ENCODE measurements around the gene COL27A1.
"Not testable (repeated sequence)": the region's sequence is repeated elsewhere in the genome, so short reads cannot be mapped to it uniquely, and the experiment has no call there.

Gene COL27A1

DNA sequence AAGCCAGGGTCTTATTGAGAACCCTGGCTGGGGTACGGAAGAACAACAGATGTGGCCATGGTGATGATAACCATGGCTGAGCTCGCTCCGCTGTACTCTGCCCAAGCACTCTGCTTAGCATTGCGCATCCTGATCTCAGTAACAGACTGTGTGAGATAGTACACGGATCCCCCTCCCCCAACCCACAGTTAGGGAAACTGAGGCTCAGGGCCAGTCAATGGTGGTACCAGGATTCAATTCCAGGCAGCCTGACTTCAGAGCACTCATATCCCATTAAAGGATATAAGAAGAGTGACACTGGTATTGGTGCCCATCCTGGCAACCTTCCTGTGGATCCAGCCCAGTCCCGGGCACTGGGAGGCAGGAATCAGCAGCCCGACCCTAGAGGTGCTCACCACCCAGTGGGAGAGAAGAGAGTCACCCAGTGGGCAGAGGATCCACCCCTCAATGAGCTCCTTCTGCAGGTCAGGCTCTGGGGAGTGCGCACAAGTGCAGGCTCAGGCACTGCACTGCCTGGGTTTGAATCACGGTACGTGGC, 29.8 kb upstream of the COL27A1 start:
- no peaks in the 10 kb centered on the region for H3K4me1 ChIP-seq (ENCODE audit: control insufficient read depth, low read depth, low read length)
- H3K4me3 ChIP-seq (ENCODE audit: low read length), result no peak overlapping the region
- no peak overlapping the region for H3K27ac ChIP-seq (ENCODE audit: low read length)
- no peak overlapping the region for H3K9ac ChIP-seq (ENCODE audit: low read length)
- H3K9me3 ChIP-seq (ENCODE audit: control insufficient read depth, low read depth, low read length), result no peaks in the 10 kb centered on the region
- no peaks in the 10 kb centered on the region for H3K36me3 ChIP-seq (ENCODE audit: control insufficient read depth, low read depth, low read length)
- H3K27me3 ChIP-seq (ENCODE audit: control insufficient read depth, insufficient read depth, low read length), result no peaks in the 10 kb centered on the region

DNA sequence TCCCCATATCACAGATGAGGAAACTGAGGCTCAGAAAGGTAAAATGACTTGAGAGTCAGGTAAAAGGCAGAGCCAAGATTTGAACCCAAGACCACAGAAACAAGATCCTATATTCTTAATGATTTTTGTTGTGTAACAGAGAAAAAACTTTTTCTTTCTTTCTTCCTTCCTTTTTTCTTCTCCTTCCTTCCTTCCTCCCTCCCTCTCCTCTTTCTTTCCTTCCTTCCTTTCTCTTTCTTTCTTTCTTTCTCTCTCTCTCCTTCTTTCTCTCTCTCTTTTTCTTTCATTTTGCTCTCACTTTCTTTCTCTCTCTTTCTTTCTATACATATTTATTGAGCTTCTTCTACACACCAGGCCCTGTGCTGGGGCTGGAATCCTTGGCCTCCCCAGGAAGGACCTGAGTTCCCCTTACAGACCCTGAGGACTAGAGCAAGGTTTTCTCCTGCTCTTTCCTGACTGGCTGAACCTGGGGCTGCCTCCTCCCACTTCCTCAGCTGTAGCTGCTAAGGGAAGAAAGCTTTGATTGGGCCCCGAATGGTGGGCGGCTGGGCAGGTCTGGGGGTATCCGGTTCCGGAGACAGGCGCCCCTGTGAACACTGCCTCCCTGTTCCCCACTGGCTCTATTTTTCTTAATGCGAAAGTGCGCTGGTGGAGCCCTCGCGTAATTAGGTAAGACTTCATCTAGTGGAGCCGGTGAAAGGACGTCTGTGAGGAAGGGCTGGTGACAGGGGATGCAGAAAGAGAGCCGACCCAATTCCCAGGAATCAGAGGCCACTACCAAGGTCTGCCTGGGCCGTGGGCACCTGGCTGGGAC, 28.9 kb upstream of the COL27A1 start:
- Histone ChIP-seq H3K4me1 (ENCODE audit: control insufficient read depth, low read depth, low read length) (peaks cover 1% of the 10 kb centered on the region), H3K4me3 (ENCODE audit: low read length) (no peak overlapping the region), H3K27ac (ENCODE audit: low read length) (no peak overlapping the region), H3K9ac (ENCODE audit: low read length) (no peak overlapping the region), H3K9me3 (ENCODE audit: control insufficient read depth, low read depth, low read length) (no peaks in the 10 kb centered on the region), H3K36me3 (ENCODE audit: control insufficient read depth, low read depth, low read length) (no peaks in the 10 kb centered on the region), H3K27me3 (ENCODE audit: control insufficient read depth, insufficient read depth, low read length) (no peaks in the 10 kb centered on the region)

DNA sequence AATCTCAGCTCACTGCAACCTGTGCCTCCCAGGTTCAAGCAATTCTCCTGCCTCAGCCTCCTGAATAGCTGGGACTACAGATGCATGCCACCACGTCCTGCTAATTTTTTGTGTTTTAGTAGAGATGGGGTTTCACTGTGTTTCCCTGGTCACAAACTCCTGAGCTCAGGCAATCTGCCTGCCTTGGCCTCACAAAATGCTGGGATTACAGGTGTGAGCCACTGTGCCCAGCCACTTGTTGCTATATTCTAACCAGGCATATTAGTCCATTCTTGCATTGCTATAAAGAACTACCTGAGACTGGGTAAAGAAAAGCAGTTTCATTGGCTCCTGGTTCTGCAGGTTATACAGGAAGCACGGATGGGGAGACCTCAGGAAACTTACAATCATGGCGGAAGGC, 26.6 kb upstream of the COL27A1 start:
- H3K4me3 ChIP-seq (ENCODE audit: low read length); H3K27ac ChIP-seq (ENCODE audit: low read length); H3K27me3 ChIP-seq (ENCODE audit: control insufficient read depth, insufficient read depth, low read length); H3K9ac ChIP-seq (ENCODE audit: low read length); H3K4me1 ChIP-seq (ENCODE audit: control insufficient read depth, low read depth, low read length); H3K36me3 ChIP-seq (ENCODE audit: control insufficient read depth, low read depth, low read length); H3K9me3 ChIP-seq (ENCODE audit: control insufficient read depth, low read depth, low read length): not testable (repeated sequence)

DNA sequence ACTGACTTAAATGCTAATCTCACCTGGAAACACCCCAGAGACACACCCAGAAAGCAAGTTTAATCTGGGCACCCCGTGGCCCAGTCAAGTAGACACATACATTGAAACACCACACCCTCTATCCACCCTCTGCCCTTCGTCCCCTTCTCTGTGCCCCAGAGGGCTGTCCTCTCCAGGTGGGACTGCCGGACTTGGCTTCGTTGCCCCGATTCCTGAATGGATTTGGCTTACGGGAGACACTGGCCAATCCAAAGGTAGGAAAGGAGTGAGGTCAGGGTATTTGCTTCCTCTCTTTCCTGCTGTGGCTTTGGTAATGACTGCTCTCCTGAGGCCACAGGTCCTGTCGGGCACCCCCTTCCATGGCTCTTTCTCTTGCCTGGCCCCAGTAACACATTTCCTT, 25.2 kb upstream of the COL27A1 start:
- Histone ChIP-seq H3K4me3 (ENCODE audit: low read length) (no peak overlapping the region), H3K9ac (ENCODE audit: low read length) (no peak overlapping the region), H3K4me1 (ENCODE audit: control insufficient read depth, low read depth, low read length) (peaks cover 6% of the 10 kb centered on the region), H3K27ac (ENCODE audit: low read length) (no peak overlapping the region), H3K27me3 (ENCODE audit: control insufficient read depth, insufficient read depth, low read length) (no peaks in the 10 kb centered on the region), H3K36me3 (ENCODE audit: control insufficient read depth, low read depth, low read length) (no peaks in the 10 kb centered on the region), H3K9me3 (ENCODE audit: control insufficient read depth, low read depth, low read length) (no peaks in the 10 kb centered on the region)

DNA sequence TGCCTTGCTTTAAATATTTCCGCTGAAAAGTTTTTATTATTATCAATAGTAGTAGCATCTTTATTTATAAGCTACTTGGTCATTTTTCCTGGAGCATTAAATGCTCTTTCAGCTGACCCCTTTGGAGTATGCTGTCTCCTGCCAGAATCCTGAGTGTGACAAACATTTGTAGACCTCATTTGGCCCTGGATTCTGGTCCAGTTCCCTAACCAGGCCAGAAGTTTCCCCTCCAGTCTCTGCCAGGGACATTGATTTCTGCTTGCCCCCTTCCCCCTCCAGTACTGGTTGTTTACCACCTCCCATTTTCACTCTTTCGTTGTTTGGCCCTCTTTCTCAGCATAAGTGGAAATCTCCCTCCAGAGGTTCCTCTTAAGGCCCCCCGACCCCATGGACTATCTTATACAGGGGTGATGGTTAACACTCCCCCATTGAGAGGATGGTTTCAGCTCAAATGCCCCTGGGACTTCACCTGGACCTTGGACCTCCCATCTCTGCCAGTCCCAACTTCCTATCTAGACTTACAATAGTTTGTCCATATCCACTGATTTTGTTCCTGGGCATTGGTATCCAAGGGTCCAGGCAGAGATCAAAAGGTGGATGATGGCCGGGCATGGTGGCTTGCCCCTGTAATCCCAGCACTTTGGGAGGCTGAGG, 24.6 kb upstream of the COL27A1 start:
- Histone ChIP-seq H3K27ac (ENCODE audit: low read length) (no peak overlapping the region), H3K4me3 (ENCODE audit: low read length) (no peak overlapping the region), H3K4me1 (ENCODE audit: control insufficient read depth, low read depth, low read length) (peaks cover 6% of the 10 kb centered on the region), H3K9me3 (ENCODE audit: control insufficient read depth, low read depth, low read length) (no peaks in the 10 kb centered on the region), H3K36me3 (ENCODE audit: control insufficient read depth, low read depth, low read length) (no peaks in the 10 kb centered on the region), H3K27me3 (ENCODE audit: control insufficient read depth, insufficient read depth, low read length) (no peaks in the 10 kb centered on the region), H3K9ac (ENCODE audit: low read length) (no peak overlapping the region)

DNA sequence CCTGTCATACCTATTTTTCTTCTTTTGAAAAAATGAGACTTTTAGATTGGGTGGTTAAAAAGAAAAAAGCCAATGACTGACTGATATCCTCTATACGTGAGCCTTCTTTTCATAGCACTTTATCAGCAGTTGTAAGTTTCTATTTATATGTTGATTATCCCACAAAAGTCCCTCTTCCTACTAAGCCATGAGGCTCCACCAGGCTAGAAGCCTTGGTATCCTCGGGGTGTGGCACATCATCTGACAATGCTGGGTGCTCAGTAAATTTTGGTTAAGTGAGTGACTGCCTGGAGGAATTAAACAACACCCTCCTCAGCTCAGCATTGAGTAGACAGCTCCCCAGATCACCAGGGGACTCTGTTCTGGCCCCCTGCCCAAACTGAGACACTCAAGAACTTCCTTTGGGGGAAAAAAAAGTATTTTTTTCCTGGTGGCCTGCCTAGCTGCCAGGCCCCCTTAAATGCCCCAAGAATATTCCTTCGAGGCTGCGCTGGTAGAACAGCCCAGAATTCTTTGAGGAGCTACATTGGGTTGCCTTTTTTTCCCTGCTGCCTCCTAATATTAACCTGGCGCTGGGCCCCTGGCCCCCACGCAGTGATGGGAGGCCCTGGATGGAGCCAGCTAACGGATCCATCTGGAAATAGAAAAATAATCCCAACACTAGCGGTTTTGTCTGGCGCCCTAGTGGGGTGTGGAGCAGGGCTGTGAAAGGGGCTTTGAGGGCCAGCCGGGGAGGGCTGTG, 23.4 kb upstream of the COL27A1 start:
- H3K27me3 ChIP-seq (ENCODE audit: control insufficient read depth, insufficient read depth, low read length), result no peaks in the 10 kb centered on the region
- no peak overlapping the region for H3K4me3 ChIP-seq (ENCODE audit: low read length)
- H3K36me3 ChIP-seq (ENCODE audit: control insufficient read depth, low read depth, low read length), result no peaks in the 10 kb centered on the region
- no peak overlapping the region for H3K27ac ChIP-seq (ENCODE audit: low read length)
- H3K4me1 ChIP-seq (ENCODE audit: control insufficient read depth, low read depth, low read length), result peaks cover 6% of the 10 kb centered on the region
- H3K9ac ChIP-seq (ENCODE audit: low read length), result no peak overlapping the region
- H3K9me3 ChIP-seq (ENCODE audit: control insufficient read depth, low read depth, low read length), result no peaks in the 10 kb centered on the region

DNA sequence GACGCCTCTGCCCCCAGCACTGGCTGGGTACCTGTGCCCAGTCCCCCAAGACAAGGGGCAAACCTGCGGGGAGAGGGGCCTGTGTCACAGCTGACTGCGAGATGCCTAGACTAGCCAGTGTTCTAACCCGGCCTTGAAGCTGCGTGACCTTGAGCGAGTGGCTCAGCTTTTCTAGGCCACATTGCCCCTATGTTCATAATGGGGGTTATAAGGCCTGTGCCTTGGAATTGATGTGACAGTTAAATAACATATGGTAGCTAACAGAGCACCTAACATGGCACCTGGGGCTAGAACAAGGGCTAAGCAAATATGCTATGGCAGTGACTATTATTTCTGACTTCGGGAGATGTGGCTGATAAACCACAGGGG, 22.8 kb upstream of the COL27A1 start:
- no peak overlapping the region for H3K27ac ChIP-seq (ENCODE audit: low read length)
- no peaks in the 10 kb centered on the region for H3K9me3 ChIP-seq (ENCODE audit: control insufficient read depth, low read depth, low read length)
- peaks cover 6% of the 10 kb centered on the region for H3K4me1 ChIP-seq (ENCODE audit: control insufficient read depth, low read depth, low read length)
- H3K27me3 ChIP-seq (ENCODE audit: control insufficient read depth, insufficient read depth, low read length), result no peaks in the 10 kb centered on the region
- no peaks in the 10 kb centered on the region for H3K36me3 ChIP-seq (ENCODE audit: control insufficient read depth, low read depth, low read length)
- no peak overlapping the region for H3K4me3 ChIP-seq (ENCODE audit: low read length)
- H3K9ac ChIP-seq (ENCODE audit: low read length), result no peak overlapping the region

DNA sequence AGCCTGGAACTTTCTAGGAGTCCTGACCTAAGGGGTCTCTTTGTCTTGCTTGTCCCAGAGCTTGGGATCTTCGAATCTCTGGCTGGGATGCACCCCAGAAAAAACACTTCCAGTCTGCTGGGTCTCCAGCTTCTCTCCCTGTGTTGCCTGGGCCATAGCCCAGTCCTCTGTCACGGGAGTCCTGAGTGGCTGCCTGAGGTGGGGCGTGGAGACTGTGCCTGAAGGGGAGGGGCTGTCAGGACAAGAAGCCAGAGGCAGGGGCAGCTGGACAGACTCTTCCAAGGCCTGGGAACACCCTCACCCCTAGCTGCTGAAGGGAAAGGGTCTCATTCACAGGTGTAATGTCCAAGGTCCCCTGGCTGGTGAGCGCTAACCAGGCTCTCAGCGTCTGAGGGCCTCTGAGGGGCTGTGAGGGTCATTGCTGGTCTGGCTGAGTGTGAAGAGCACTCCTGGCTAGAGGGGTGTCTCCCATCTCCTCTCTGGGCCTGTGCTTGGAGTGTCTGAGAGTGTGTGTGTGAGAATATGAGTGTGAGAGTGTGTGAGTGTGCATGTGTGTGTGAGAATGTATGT, 20.4 kb upstream of the COL27A1 start:
- Histone ChIP-seq H3K9me3 (ENCODE audit: control insufficient read depth, low read depth, low read length) (no peaks in the 10 kb centered on the region), H3K9ac (ENCODE audit: low read length) (no peak overlapping the region), H3K27me3 (ENCODE audit: control insufficient read depth, insufficient read depth, low read length) (no peaks in the 10 kb centered on the region), H3K36me3 (ENCODE audit: control insufficient read depth, low read depth, low read length) (no peaks in the 10 kb centered on the region), H3K4me3 (ENCODE audit: low read length) (no peak overlapping the region), H3K27ac (ENCODE audit: low read length) (no peak overlapping the region), H3K4me1 (ENCODE audit: control insufficient read depth, low read depth, low read length) (peaks cover 6% of the 10 kb centered on the region)

DNA sequence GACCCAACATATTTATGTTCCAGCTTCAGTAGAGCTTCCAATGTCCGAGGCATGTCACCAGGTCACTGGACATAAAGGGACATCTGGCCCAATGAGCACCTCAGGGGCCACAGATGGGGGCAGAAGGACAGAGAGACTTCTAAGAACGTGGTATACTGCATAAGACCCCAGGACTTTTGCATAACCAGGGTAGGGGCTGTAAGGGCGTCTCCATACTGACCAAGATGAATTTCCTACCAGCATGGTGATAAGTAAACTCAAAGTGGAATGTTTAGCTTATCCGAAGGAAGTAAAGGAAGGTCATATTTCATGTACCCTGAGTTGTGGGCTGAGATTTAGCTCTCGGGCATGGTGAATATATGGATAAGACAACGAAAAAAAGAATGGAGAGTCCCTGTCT, 17.5 kb upstream of the COL27A1 start:
- H3K36me3 ChIP-seq (ENCODE audit: control insufficient read depth, low read depth, low read length), result no peaks in the 10 kb centered on the region
- H3K27me3 ChIP-seq (ENCODE audit: control insufficient read depth, insufficient read depth, low read length), result no peaks in the 10 kb centered on the region
- no peaks in the 10 kb centered on the region for H3K9me3 ChIP-seq (ENCODE audit: control insufficient read depth, low read depth, low read length)
- no peak overlapping the region for H3K27ac ChIP-seq (ENCODE audit: low read length)
- H3K9ac ChIP-seq (ENCODE audit: low read length), result no peak overlapping the region
- H3K4me1 ChIP-seq (ENCODE audit: control insufficient read depth, low read depth, low read length), result no peaks in the 10 kb centered on the region
- H3K4me3 ChIP-seq (ENCODE audit: low read length), result no peak overlapping the region

DNA sequence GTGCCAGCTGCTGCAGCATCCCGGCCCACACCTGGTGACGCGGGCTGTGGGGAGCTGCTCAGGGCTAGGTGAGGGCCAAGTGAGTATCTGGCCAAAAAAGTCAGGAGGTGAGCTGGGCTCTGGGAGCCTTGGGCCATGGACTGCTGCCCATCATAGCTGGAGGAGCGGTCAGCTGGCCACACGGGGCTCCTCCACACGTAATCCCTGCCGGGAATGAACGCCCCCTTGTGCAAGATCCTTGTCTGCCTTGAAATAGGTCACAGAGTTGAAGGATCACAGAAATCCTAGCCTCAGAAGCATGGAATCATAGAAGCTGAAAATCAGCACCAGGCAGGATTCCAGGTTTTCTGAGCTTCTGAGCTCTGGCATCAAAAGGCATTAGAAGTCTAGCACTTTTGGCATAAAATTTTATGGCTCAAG, 16.8 kb upstream of the COL27A1 start:
- no peak overlapping the region for H3K9ac ChIP-seq (ENCODE audit: low read length)
- no peaks in the 10 kb centered on the region for H3K27me3 ChIP-seq (ENCODE audit: control insufficient read depth, insufficient read depth, low read length)
- H3K36me3 ChIP-seq (ENCODE audit: control insufficient read depth, low read depth, low read length), result no peaks in the 10 kb centered on the region
- no peak overlapping the region for H3K4me3 ChIP-seq (ENCODE audit: low read length)
- no peaks in the 10 kb centered on the region for H3K4me1 ChIP-seq (ENCODE audit: control insufficient read depth, low read depth, low read length)
- no peak overlapping the region for H3K27ac ChIP-seq (ENCODE audit: low read length)
- no peaks in the 10 kb centered on the region for H3K9me3 ChIP-seq (ENCODE audit: control insufficient read depth, low read depth, low read length)

DNA sequence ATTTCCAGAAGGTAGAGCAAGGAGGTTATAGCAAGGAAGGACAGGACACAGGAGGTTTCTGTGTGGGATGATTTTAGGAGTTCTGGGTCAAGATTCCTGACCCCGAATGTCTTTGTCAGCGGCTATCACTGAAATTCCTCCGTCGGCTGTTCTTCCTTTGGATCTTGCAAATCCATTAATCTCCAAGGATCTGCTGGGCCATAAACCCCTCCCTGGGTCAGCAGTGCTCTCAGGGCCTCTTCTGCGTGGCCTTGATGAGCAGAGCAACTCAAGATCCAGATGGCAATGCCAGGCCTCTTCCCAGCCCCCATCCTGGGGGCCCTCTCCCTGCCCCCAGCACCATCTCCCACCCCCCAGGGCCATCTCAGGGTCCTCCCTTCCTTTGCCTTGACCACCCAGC, 16.3 kb upstream of the COL27A1 start:
- no peaks in the 10 kb centered on the region for H3K4me1 ChIP-seq (ENCODE audit: control insufficient read depth, low read depth, low read length)
- H3K27me3 ChIP-seq (ENCODE audit: control insufficient read depth, insufficient read depth, low read length), result no peaks in the 10 kb centered on the region
- H3K36me3 ChIP-seq (ENCODE audit: control insufficient read depth, low read depth, low read length), result no peaks in the 10 kb centered on the region
- no peak overlapping the region for H3K27ac ChIP-seq (ENCODE audit: low read length)
- no peak overlapping the region for H3K9ac ChIP-seq (ENCODE audit: low read length)
- H3K4me3 ChIP-seq (ENCODE audit: low read length), result no peak overlapping the region
- H3K9me3 ChIP-seq (ENCODE audit: control insufficient read depth, low read depth, low read length), result no peaks in the 10 kb centered on the region

Measured in iPS-18a (cell line).